Body of pancreas (tissue), 4 donors: ENCODE measurements around the gene PRSS21. TPM values are rescaled to one million over a fixed set of nuclear protein-coding genes. Genes with fewer than 3 reads are reported as not detected.
A peak's percentile ranks its signal among the peaks of the same experiment; 100 is the strongest.

Experiments
- ATAC-seq: fragments of 150-250 bp; one replicate; pipeline ENCODE4 v1.9.1; 2016
- DNase-seq, 4 donors: peaks; one replicate each; pipeline ENCODE4 v3.0.0-alpha.2; 2019
- H3K27ac ChIP-seq, 4 donors: fragments of 200-600 bp; sonication (generic); 1 replicate in 3 of 4; 2 replicates in 1 of 4; pipeline versions ENCODE4 v1.5.1 to v1.6.1; 2016 to 2019; ENCODE audit warnings: mild to moderate bottlenecking in 1 of 4, mixed read lengths in 1 of 4, moderate library complexity in 1 of 4
- H3K27me3 ChIP-seq, 2 donors: fragments of 200-600 bp; sonication (generic); one replicate each; pipeline ENCODE4 v1.6.0; 2016; ENCODE audit warnings: mild to moderate bottlenecking in 1 of 2
- H3K36me3 ChIP-seq, 2 donors: fragments of 200-600 bp; sonication (generic); replicated peaks in 1 of 2; 2 replicates each; pipeline ENCODE4 v1.5.1; 2016; ENCODE audit warnings: low read depth in 2 of 2; ENCODE audit not compliant: insufficient read depth in 1 of 2
- H3K4me1 ChIP-seq: fragments of 200-600 bp; sonication (generic); one replicate; pipeline ENCODE4 v1.6.0; 2016
- H3K4me3 ChIP-seq, 2 donors: fragments of 200-600 bp; sonication (generic); 1 replicate in 1 of 2; 2 replicates in 1 of 2; pipeline ENCODE4 v1.5.1; 2016 to 2019
- H3K9me3 ChIP-seq, 3 donors: fragments of 200-600 bp; sonication (generic); 1 replicate in 2 of 3; 2 replicates in 1 of 3; pipeline ENCODE4 v1.5.1; 2016
- CTCF ChIP-seq, 7 experiments: fragments of 450-650 bp in 4 of 7; fragments of 200-600 bp in 3 of 7; sonication (generic) in 3 of 7; IDR thresholded peaks; one replicate each; pipeline ENCODE4 v1.5.1; 2016 to 2019; ENCODE audit warnings: antibody characterized with exemption in 7 of 7
- POLR2A ChIP-seq, 3 donors: fragments of 450-650 bp; IDR thresholded peaks; one replicate each; pipeline ENCODE4 v1.6.1; 2016; ENCODE audit warnings: antibody characterized with exemption in 3 of 3, mild to moderate bottlenecking in 2 of 3
- WGBS, 2 donors: methylation state at CpG; one replicate each; pipeline ENCODE4 v1.1.5; 2017; 5-methylcytosine and 5-hydroxymethylcytosine counted together
- intact Hi-C: fragments of 100-400 bp; cut with DNase I; formaldehyde crosslinking; loops from one replicate; pipeline ENCODE4 v1.15.1; 2023
- total RNA-seq, 2 donors: library from RNA; depleted of rRNA; stranded (reverse); fragments of >200 nt; gene quantifications; one replicate each; pipeline ENCODE4 v1.1.0, GENCODE V29; 2016

The PRSS21 gene
- total RNA-seq, 2 donors from 2014 or later = 0.66 to 1.6 TPM

- DNase-seq (no peak), ATAC-seq (peak; percentile 40)
- Histone ChIP-seq H3K4me3 (no peak overlapping the region), H3K36me3 (no peaks in the 10 kb centered on the region), H3K9me3 (no peaks in the 10 kb centered on the region), H3K27ac (no peak overlapping the region), H3K4me1 (peaks cover 17% of the 10 kb centered on the region), H3K27me3 (peaks cover 0 to 20% of the 10 kb centered on the region in 2 donors)
- intact Hi-C loops = no loop called here
- 0 to 9% methylated on average over 1 to 78 of the region's 79 CpGs for WGBS, 2 donors
- TF ChIP-seq CTCF (IDR thresholded peaks at IDR 0.05) (no peak), POLR2A (IDR thresholded peaks at IDR 0.05) (no peak)
Measured at GRCh38 chr16:2785101-2785991, 31.7 kb upstream of the PRSS21 start.

DNA sequence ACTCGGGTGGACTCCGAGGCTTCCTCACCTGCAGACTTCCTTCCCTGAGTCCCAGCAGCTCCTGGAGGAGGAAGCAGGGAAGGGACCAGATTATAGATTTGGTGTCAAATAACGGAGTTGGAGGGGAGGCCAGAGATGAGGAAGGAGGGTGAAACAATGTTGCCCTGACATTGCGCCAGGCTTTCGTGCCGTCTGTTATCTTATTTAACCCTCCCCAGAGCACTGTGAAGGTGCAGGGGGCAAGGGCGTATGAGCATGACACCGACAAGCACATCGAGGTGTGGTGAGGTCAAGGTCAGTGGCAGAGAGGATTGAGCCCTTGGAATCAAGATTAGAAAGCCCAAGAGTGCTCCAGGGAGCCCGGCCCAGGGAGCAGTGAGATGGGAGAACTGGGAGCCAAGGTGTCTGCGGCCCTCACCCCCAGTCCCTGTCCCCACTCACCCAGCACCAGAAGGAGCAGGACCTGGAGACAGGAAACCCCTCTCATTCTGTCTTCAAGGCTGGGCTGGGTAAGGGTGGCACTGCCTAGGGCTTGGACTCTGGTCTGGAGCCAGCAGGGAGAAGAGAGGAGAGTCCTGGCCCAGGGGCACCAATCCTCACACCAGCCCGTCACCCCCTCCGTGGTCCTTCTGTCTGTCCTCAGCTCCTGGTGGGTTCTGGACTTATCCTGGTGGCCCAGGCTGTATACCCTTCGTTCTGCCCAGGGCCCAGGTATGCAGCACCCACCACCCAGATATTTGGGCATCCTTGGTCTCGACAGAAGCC is 30.8 kb upstream of the PRSS21 start:
- H3K4me3 ChIP-seq = no peak overlapping the region
- H3K27ac ChIP-seq = no peak overlapping the region
- DNase-seq (no peak), ATAC-seq (no peak)
- H3K27me3 ChIP-seq = peaks cover 0 to 20% of the 10 kb centered on the region in 2 donors
- H3K9me3 ChIP-seq = no peaks in the 10 kb centered on the region
- TF ChIP-seq POLR2A (IDR thresholded peaks at IDR 0.05) = no peak
- TF ChIP-seq CTCF (IDR thresholded peaks at IDR 0.05) = no peak
- 25 to 34% methylated on average over 12 to 15 of the region's 15 CpGs for WGBS, 2 donors
- H3K36me3 ChIP-seq = no peaks in the 10 kb centered on the region
- intact Hi-C loops = no loop called here
- H3K4me1 ChIP-seq = peaks cover 17% of the 10 kb centered on the region

- Histone ChIP-seq H3K4me3 (no peak overlapping the region), H3K9me3 (no peaks in the 10 kb centered on the region), H3K4me1 (peaks cover 17% of the 10 kb centered on the region), H3K36me3 (no peaks in the 10 kb centered on the region), H3K27me3 (peaks cover 0 to 20% of the 10 kb centered on the region in 2 donors), H3K27ac (no peak overlapping the region)
- DNase-seq (no peak), ATAC-seq (no peak)
- 41 to 75% methylated on average over 1 to 3 of the region's 3 CpGs for WGBS, 2 donors
- no peak for TF ChIP-seq CTCF (IDR thresholded peaks at IDR 0.05)
- no peak for TF ChIP-seq POLR2A (IDR thresholded peaks at IDR 0.05)
- intact Hi-C loops = no loop called here
Measured at GRCh38 chr16:2786826-2787151, 30.2 kb upstream of the PRSS21 start.

DNA sequence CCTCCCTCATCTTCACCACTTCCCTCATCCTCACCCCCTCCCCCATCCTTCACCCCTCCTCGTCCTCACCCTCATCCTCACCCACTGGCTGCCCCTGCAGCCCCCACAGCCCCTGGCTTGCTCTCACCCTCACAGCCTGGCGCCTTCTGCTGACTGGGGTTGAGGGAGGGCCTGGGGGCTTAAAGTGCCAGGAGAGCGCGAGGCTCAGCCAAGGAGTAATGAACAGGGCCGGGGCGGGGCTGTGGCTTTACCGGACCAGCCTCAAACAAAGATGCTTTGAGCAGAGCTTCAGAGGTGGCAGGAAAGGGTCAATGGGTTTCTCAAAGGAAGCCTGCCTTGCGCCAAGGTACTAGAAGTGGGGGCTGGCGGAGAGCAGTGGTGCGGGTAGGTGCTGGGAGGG is 29.6 kb upstream of the PRSS21 start, which contains the start of gene PRSS33:
PRSS33 (minus strand) TSS at position 155 of the 400 bp plus-strand sequence. CDS start 1,013 bp downstream, outside the sequence.
- DNase-seq (no peak), ATAC-seq (no peak)
- 15 to 21% methylated on average over 9 of the region's 10 CpGs for WGBS, 2 donors
- no peaks in the 10 kb centered on the region for H3K9me3 ChIP-seq
- no peak within 1 kb of the TSS for H3K4me3 ChIP-seq
- peaks cover 0 to 20% of the 10 kb centered on the region in 2 donors for H3K27me3 ChIP-seq
- H3K36me3 ChIP-seq = no peaks in the 10 kb centered on the region
- intact Hi-C loops = no loop called here
- no peak within 1 kb of the TSS for H3K27ac ChIP-seq
- peaks cover 17% of the 10 kb centered on the region for H3K4me1 ChIP-seq
- TF ChIP-seq POLR2A (IDR thresholded peaks at IDR 0.05) (no peak), CTCF (IDR thresholded peaks at IDR 0.05) (no peak)
